ENCODE results near the gene TAAR2.
"Not testable (repeated sequence)": the region's sequence is repeated elsewhere in the genome, so short reads cannot be mapped to it uniquely, and the experiment has no call there.

- not testable (repeated sequence) for TF ChIP-seq POLR2AphosphoS5, POLR2A (IDR thresholded peaks at IDR 0.05; ENCODE audit: low read depth, low read length)
Measured at GRCh38 chr6:132635906-132636305, 11.8 kb upstream of the TAAR2 start.
